GM19372 (cell line): ENCODE measurements around the gene TMEM52.

ENCODE experiments used
- ATAC-seq: cut with Tn5 transposase; IDR thresholded peaks from one replicate; pipeline ENCODE4 v1.9.1; 2021; ENCODE audit warnings: mild to moderate bottlenecking, low read depth, moderate library complexity; ENCODE audit not compliant: unreplicated experiment

Gene TMEM52

GRCh38 chr1:1877865-1878436 lies 41.1 kb downstream of the TMEM52 start:
- ATAC-seq, result no peak

GRCh38 chr1:1876335-1876930 lies 42.6 kb downstream of the TMEM52 start:
- ATAC-seq, result no peak

- ATAC-seq, result no peak
These were observed 43.1 kb downstream of the TMEM52 start for GRCh38 chr1:1875932-1876331.

- ATAC-seq, result no peak
These were observed 44.2 kb downstream of the TMEM52 start for GRCh38 chr1:1874901-1875300.

GRCh38 chr1:1873186-1873585 lies 45.9 kb downstream of the TMEM52 start:
- no peak for ATAC-seq

GRCh38 chr1:1872329-1872994 lies 46.6 kb downstream of the TMEM52 start:
- ATAC-seq, result no peak

- ATAC-seq, result no peak
These were observed 49.6 kb downstream of the TMEM52 start for GRCh38 chr1:1869469-1869868.
